ENCODE data around the gene CADM2.
A peak's percentile ranks its signal among the peaks of the same experiment; 100 is the strongest.

CADM2 gene

DNA sequence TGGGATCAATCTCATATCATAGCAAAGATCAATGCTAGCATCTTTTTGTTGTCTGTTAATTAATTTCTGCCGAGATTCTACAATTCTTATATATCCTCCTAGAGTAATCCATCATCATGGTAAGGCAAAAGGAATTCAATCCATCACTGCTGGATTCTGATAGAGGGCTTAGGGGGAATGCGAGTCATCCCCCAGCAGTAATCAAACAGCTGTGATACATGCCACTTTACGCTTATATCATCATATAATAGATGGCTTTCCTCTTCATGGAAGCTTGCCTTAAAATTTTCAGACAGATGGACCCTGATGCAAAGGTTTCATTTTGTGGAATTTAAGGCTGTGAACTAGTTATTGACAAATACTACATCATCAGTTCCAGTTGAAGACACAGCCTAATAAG is 645.9 kb downstream of the CADM2 start:
- no peak for TF ChIP-seq CTCF (conservative IDR thresholded peaks at IDR 0.05; ENCODE audit: low read depth, low read length)
- DNase-seq (ENCODE audit: low read depth): no peak
- H3K4me3 ChIP-seq (ENCODE audit: low read length): no peak overlapping the region

- H3K4me3 ChIP-seq (ENCODE audit: low read length): no peak overlapping the region
- TF ChIP-seq CTCF (conservative IDR thresholded peaks at IDR 0.05; ENCODE audit: low read depth, low read length): no peak
Observed at GRCh38 chr3:85605066-85605465, 646.3 kb downstream of the CADM2 start.

DNA sequence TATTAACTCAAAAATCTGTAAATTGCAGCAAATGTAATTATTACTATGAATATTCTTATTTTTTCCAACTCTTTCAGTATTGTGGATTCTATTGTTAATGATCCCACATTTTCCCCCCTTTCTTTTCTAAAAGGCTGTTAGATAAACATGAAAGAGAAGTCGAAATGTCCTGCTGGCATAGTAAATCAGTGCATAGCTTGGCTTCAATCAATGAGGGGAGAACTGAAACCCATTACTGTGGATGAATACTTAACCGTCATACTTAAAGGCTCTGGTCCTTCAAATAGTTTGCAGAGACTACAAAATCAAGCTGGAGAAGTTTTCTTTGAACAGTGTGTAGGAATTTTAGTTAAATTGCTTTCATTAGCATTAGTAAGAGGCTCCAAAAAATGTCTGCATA is 667.9 kb downstream of the CADM2 start:
- DNase-seq (ENCODE audit: low read depth): no peak
- no peak overlapping the region for H3K4me3 ChIP-seq (ENCODE audit: low read length)
- TF ChIP-seq CTCF (conservative IDR thresholded peaks at IDR 0.05; ENCODE audit: low read depth, low read length): no peak

More at GRCh38 chr3:85605066-85605465, 646.3 kb downstream of the CADM2 start:
- DNase-seq (ENCODE audit: low read depth): peak; percentile 68

- TF ChIP-seq CTCF (conservative IDR thresholded peaks at IDR 0.05; ENCODE audit: low read depth, low read length): no peak
- DNase-seq (ENCODE audit: low read depth): no peak
- H3K4me3 ChIP-seq (ENCODE audit: low read length): no peak overlapping the region
Observed at GRCh38 chr3:85627932-85628331, 669.1 kb downstream of the CADM2 start.

GRCh38 chr3:85631070-85631469 is 672.3 kb downstream of the CADM2 start:
- no peak for DNase-seq (ENCODE audit: low read depth)

DNA sequence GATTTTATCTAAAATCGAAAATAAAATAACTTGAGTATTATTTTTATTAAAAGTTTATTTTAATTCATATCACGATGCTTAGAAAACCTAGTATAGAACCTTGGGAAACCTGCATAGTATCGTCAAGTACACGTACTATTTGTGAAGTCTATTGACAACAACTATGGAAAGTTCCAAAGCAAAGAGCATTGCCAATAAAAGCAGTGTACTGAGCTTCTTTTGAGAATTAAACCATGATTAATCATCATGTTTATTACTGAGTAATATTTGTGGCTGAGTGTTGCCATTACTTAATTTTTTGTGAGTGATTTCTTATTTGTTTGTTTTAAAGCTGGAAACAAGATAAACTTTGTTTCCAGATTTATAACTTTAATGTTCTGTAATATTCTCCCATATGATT is 674.1 kb downstream of the CADM2 start:
- no peak for DNase-seq (ENCODE audit: low read depth)
- no peak overlapping the region for H3K4me3 ChIP-seq (ENCODE audit: low read length)
- TF ChIP-seq CTCF (conservative IDR thresholded peaks at IDR 0.05; ENCODE audit: low read depth, low read length): no peak

More at GRCh38 chr3:85631070-85631469, 672.3 kb downstream of the CADM2 start:
- no peak for TF ChIP-seq CTCF (conservative IDR thresholded peaks at IDR 0.05; ENCODE audit: low read depth, low read length)
- H3K4me3 ChIP-seq (ENCODE audit: low read length): no peak overlapping the region

DNA sequence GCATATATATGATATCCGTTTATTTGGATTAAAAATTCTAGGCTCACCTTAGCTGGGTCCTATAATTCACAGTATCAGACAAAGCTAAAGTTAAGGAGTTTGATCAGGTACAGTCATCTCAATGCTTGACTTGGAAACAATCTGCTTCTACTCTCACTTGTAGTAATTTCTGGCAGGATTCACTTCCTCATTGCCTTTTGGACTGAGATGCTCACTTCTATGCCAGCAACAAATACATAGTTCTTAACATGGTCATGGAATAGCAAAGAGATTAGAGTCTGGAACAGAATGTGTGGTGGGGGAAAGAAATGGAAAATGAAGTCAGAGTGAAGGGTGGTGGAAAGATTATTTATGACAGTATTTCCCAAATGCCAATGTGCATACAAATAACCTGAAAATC is 693.6 kb downstream of the CADM2 start:
- TF ChIP-seq CTCF (conservative IDR thresholded peaks at IDR 0.05; ENCODE audit: low read depth, low read length): no peak
- DNase-seq (ENCODE audit: low read depth): no peak

More for the DNA sequence above, 693.6 kb downstream of the CADM2 start:
- H3K4me3 ChIP-seq (ENCODE audit: low read length): no peak overlapping the region
